ENCODE data around the gene CLMN. TPM values are rescaled to one million over a fixed set of nuclear protein-coding genes. Genes with fewer than 3 reads are reported as not detected.

The CLMN gene
- total and polyA plus RNA-seq, 9 of the 15 experiments (the other 6 are each of a cell fraction or from before 2014, with no cell fraction given) = 0.01 to 0.18 (median 0.07) TPM; not detected in 4

GRCh38 chr14:95302667-95303506 is 16.8 kb downstream of the CLMN start:
- Histone ChIP-seq H3K9me3 (replicated peaks; ENCODE audit: control insufficient read depth, insufficient read depth, low read depth, low read length) (no peaks in the 10 kb centered on the region), H3K9ac (ENCODE audit: insufficient read depth in 1 of 2, low read depth in 2 of 2, low read length in 2 of 2) (no peak overlapping the region), H3K4me1 (replicated peaks in 1 of 2; ENCODE audit: control insufficient read depth in 2 of 2, insufficient read depth in 2 of 2, low read length in 2 of 2) (no peaks in the 10 kb centered on the region), H3K4me3 (no peak overlapping the region), H2AFZ (ENCODE audit: low read depth, low read length) (no peak overlapping the region), H3K79me2 (ENCODE audit: control insufficient read depth, insufficient read depth, low read length) (no peaks in the 10 kb centered on the region), H3K27me3 (ENCODE audit: control insufficient read depth in 2 of 2, insufficient read depth in 2 of 2, low read length in 2 of 2) (peaks cover 3 to 23% of the 10 kb centered on the region in 2 experiments; a peak in 3 of 5 replicates), H3K27ac (ENCODE audit: extremely low read depth, low read depth, low read length) (no peak overlapping the region), H3K4me2 (ENCODE audit: insufficient read depth, low read length) (no peak overlapping the region), H3K9me1 (ENCODE audit: control insufficient read depth, insufficient read depth, low read length) (no peaks in the 10 kb centered on the region), H3K36me3 (ENCODE audit: control insufficient read depth, insufficient read depth, low read length) (no peaks in the 10 kb centered on the region), H4K20me1 (replicated peaks; ENCODE audit: control insufficient read depth, insufficient read depth, low read length) (no peaks in the 10 kb centered on the region)
- WGBS (ENCODE audit: insufficient coverage, low coverage, missing lambda C conversion rate) = 1% methylated on average over 8 of the region's 10 CpGs
- BruUV-seq (replicated peaks) = no TSS peak
- in situ Hi-C loops (cut with MboI) = no loop called here
- DNase-seq (ENCODE audit: extremely low read depth in 1 of 4, low spot score in 3 of 4) (no peak), FAIRE-seq (no peak), ATAC-seq (no peak)
- intact Hi-C loops (cut with micrococcal nuclease) = no loop called here
- no peak for TF ChIP-seq ZNF274 (IDR thresholded peaks at IDR 0.05; ENCODE audit: borderline replicate concordance, low read depth, low read length)
- ChIA-PET POLR2A (no interaction called here), CTCF (ENCODE audit: low intra/inter-chr PET ratio) (no interaction called here)

- Histone ChIP-seq H3K4me1 (replicated peaks in 1 of 2; ENCODE audit: control insufficient read depth in 2 of 2, insufficient read depth in 2 of 2, low read length in 2 of 2) (no peaks in the 10 kb centered on the region), H3K4me2 (ENCODE audit: insufficient read depth, low read length) (no peak overlapping the region), H3K79me2 (ENCODE audit: control insufficient read depth, insufficient read depth, low read length) (no peaks in the 10 kb centered on the region), H3K4me3 (no peak overlapping the region), H4K20me1 (replicated peaks; ENCODE audit: control insufficient read depth, insufficient read depth, low read length) (no peaks in the 10 kb centered on the region), H3K9me3 (replicated peaks; ENCODE audit: control insufficient read depth, insufficient read depth, low read depth, low read length) (no peaks in the 10 kb centered on the region), H3K9ac (ENCODE audit: insufficient read depth in 1 of 2, low read depth in 2 of 2, low read length in 2 of 2) (no peak overlapping the region), H3K36me3 (ENCODE audit: control insufficient read depth, insufficient read depth, low read length) (no peaks in the 10 kb centered on the region), H3K9me1 (ENCODE audit: control insufficient read depth, insufficient read depth, low read length) (no peaks in the 10 kb centered on the region), H3K27ac (ENCODE audit: extremely low read depth, low read depth, low read length) (no peak overlapping the region), H3K27me3 (ENCODE audit: control insufficient read depth in 2 of 2, insufficient read depth in 2 of 2, low read length in 2 of 2) (peaks cover 0 to 22% of the 10 kb centered on the region in 2 experiments; a peak in 2 of 5 replicates), H2AFZ (ENCODE audit: low read depth, low read length) (no peak overlapping the region)
- intact Hi-C loops (cut with micrococcal nuclease) (no loop called here), in situ Hi-C loops (cut with MboI) (no loop called here)
- FAIRE-seq (no peak), DNase-seq (ENCODE audit: extremely low read depth in 1 of 4, low spot score in 3 of 4) (no peak), ATAC-seq (no peak)
- ChIA-PET POLR2A (no interaction called here), CTCF (ENCODE audit: low intra/inter-chr PET ratio) (no interaction called here)
- BruUV-seq (replicated peaks) = no TSS peak
- WGBS (ENCODE audit: insufficient coverage, low coverage, missing lambda C conversion rate) = 0% methylated on average over 3 of the region's 6 CpGs
- TF ChIP-seq FOXA1 (IDR thresholded peaks at IDR 0.05; ENCODE audit: borderline replicate concordance) = no peak
- TF ChIP-seq ZNF324 (CRISPR knock-in tag; IDR thresholded peaks at IDR 0.05) = no peak
- TF ChIP-seq GTF2F1 (IDR thresholded peaks at IDR 0.05; ENCODE audit: low read depth, low read length) = no peak
- no peak for TF ChIP-seq ZNF830 (CRISPR knock-in tag; IDR thresholded peaks at IDR 0.05)
- no peak for TF ChIP-seq TCF7L2 (IDR thresholded peaks at IDR 0.05; ENCODE audit: low read depth, low read length)
These were observed 18.1 kb downstream of the CLMN start for GRCh38 chr14:95301527-95302187.

Measured in K562 (cell line).